GM18909 (cell line): ENCODE results near the gene NDUFB5.

Source experiments
- ATAC-seq: cut with Tn5 transposase; IDR thresholded peaks from one replicate; pipeline ENCODE4 v1.9.1; 2021; ENCODE audit warnings: mild to moderate bottlenecking; ENCODE audit not compliant: unreplicated experiment, poor library complexity

The NDUFB5 gene

GRCh38 chr3:179672918-179673317 is 68.3 kb downstream of the NDUFB5 start:
- ATAC-seq: no peak

- ATAC-seq: no peak
Measured at GRCh38 chr3:179673523-179673922, 68.9 kb downstream of the NDUFB5 start.

- no peak for ATAC-seq
Measured at GRCh38 chr3:179676081-179676480, 71.5 kb downstream of the NDUFB5 start.
